ENCODE data around the gene C1QTNF8.
"Not testable (repeated sequence)": the region's sequence is repeated elsewhere in the genome, so short reads cannot be mapped to it uniquely, and the experiment has no call there.

DNA sequence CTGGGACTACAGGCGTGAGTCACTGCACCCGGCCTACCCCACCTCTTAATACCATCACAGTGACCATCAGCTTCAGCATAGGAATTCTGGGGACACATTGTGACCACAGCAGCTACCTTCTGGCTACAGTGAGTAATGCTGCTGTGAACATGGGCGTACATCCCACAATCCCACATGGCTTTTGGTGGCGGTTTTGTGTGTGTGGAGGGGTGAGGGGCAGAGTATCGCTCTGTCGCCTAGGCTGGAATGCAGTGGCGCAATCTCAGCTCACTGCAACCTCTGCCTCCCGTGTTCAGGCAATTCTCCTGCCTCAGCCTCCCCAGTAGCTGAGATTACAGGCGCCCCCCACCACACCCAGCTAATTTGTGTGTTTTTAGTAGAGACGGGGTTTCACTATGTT is 9.6 kb downstream of the C1QTNF8 start:
- TF ChIP-seq, protein P1, sequence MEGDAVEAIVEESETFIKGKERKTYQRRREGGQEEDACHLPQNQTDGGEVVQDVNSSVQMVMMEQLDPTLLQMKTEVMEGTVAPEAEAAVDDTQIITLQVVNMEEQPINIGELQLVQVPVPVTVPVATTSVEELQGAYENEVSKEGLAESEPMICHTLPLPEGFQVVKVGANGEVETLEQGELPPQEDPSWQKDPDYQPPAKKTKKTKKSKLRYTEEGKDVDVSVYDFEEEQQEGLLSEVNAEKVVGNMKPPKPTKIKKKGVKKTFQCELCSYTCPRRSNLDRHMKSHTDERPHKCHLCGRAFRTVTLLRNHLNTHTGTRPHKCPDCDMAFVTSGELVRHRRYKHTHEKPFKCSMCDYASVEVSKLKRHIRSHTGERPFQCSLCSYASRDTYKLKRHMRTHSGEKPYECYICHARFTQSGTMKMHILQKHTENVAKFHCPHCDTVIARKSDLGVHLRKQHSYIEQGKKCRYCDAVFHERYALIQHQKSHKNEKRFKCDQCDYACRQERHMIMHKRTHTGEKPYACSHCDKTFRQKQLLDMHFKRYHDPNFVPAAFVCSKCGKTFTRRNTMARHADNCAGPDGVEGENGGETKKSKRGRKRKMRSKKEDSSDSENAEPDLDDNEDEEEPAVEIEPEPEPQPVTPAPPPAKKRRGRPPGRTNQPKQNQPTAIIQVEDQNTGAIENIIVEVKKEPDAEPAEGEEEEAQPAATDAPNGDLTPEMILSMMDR (conservative IDR thresholded peaks at IDR 0.05 in 1 of 2, IDR thresholded peaks at IDR 0.05 in 1 of 2; ENCODE audit: extremely low read depth in 1 of 2, insufficient read depth in 1 of 2, low read depth in 1 of 2, low read length in 2 of 2) = not testable (repeated sequence)
- not testable (repeated sequence) for TF ChIP-seq EZH2 (IDR thresholded peaks at IDR 0.05; ENCODE audit: borderline replicate concordance, low read length)

All from mammary epithelial cell (primary cell).